Vagina (tissue), 2 donors: ENCODE measurements around the gene C1QTNF12. TPM values are rescaled to one million over a fixed set of nuclear protein-coding genes. Genes with fewer than 3 reads are reported as not detected.
A peak's percentile ranks its signal among the peaks of the same experiment; 100 is the strongest.

Experiments used
- DNase-seq, 2 donors: peaks; one replicate each; pipeline ENCODE4 v3.0.0-alpha.2; 2017; ENCODE audit errors: extremely low spot score in 2 of 2
- H3K27ac ChIP-seq: fragments of 200-600 bp; sonication (generic); one replicate; pipeline ENCODE4 v1.5.1; 2019
- H3K27me3 ChIP-seq: fragments of 200-600 bp; sonication (generic); one replicate; pipeline ENCODE4 v1.5.1; 2019
- H3K36me3 ChIP-seq, 2 donors: fragments of 200-600 bp; sonication (generic); one replicate each; pipeline ENCODE4 v1.5.1; 2017 to 2019
- H3K4me1 ChIP-seq: fragments of 200-600 bp; sonication (generic); one replicate; pipeline ENCODE4 v1.5.1; 2019
- H3K4me3 ChIP-seq, 2 donors: fragments of 200-600 bp; sonication (generic); 1 replicate in 1 of 2; 2 replicates in 1 of 2; pipeline ENCODE4 v1.5.1; 2016 to 2019
- H3K9me3 ChIP-seq: fragments of 200-600 bp; sonication (generic); one replicate; pipeline ENCODE4 v1.5.1; 2019
- POLR2A ChIP-seq, 2 donors: fragments of 450-650 bp; IDR thresholded peaks; one replicate each; pipeline ENCODE4 v1.6.1; 2017; ENCODE audit warnings: antibody characterized with exemption in 2 of 2, mild to moderate bottlenecking in 2 of 2, moderate library complexity in 2 of 2
- POLR2AphosphoS5 ChIP-seq, 2 donors: sonication (generic); formaldehyde crosslinking; IDR thresholded peaks; one replicate each; pipeline ENCODE4 v1.9.0; 2017; ENCODE audit warnings: antibody characterized with exemption in 2 of 2, mild to moderate bottlenecking in 2 of 2, low read depth in 1 of 2; ENCODE audit not compliant: insufficient read depth in 1 of 2
- intact Hi-C: fragments of 100-400 bp; cut with DNase I; formaldehyde crosslinking; loops from one replicate; pipeline ENCODE4 v1.15.1; 2023
- total RNA-seq: library from RNA; depleted of rRNA; stranded (reverse); fragments of >200 nt; gene quantifications from one replicate; pipeline ENCODE4 v1.2.3, GENCODE V29; 2016
- TF ChIP-seq, protein P1 (sequence below), 3 experiments: fragments of 450-650 bp in 2 of 3; fragments of 200-600 bp in 1 of 3; sonication (generic) in 1 of 3; IDR thresholded peaks; one replicate each; pipeline ENCODE4 v1.5.1; 2017 to 2019; ENCODE audit warnings: antibody characterized with exemption in 3 of 3, mild to moderate bottlenecking in 2 of 3, moderate library complexity in 2 of 3

C1QTNF12 gene
- total RNA-seq, 1 donor from 2014 or later = not detected

DNA sequence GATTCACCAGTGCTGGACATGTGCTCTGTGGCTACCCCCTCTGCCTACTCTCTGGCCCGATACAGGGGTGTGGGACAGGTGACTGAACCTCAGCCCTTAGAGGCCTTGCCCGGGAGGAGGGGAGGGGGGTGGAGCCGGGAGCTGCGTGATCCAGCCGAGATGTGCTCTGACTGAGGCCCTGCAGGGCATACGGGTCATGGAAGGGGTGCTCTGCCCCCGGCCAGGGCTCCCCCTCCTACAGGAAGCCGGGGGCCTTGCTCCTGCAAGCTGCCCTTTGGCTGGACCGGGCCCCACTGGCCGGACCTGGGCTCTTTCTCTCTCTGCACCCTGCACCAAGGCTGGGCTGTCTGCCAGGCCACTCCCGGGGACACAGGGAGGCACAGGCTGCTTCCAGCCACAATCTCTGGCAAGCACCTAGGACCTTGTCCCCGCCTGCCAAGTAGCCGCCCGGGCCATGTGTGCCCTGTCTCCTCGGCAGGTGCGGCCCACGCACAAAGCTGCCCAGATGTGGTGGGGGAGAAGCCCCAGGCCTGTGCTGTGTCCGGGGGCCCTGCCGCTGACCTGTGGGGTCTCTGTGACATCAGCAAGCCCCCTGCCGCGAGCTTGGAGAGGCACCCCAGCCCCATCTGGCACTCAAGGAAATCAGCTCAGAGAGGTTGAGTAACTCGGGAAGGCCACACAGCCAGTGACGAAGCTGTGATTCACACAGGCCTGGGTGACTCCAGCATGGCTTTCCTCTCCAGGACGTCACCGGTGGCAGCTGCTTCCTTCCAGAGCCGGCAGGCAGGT lies 35.2 kb upstream of the C1QTNF12 start:
- intact Hi-C loops = no loop called here
- peak overlapping the region; percentile 61 for H3K27ac ChIP-seq
- no peak overlapping the region for H3K4me3 ChIP-seq
- no peaks in the 10 kb centered on the region for H3K36me3 ChIP-seq
- H3K9me3 ChIP-seq = no peaks in the 10 kb centered on the region
- H3K4me1 ChIP-seq = peaks cover 5% of the 10 kb centered on the region
- no peak for DNase-seq
- no peaks in the 10 kb centered on the region for H3K27me3 ChIP-seq
- TF ChIP-seq, protein P1, sequence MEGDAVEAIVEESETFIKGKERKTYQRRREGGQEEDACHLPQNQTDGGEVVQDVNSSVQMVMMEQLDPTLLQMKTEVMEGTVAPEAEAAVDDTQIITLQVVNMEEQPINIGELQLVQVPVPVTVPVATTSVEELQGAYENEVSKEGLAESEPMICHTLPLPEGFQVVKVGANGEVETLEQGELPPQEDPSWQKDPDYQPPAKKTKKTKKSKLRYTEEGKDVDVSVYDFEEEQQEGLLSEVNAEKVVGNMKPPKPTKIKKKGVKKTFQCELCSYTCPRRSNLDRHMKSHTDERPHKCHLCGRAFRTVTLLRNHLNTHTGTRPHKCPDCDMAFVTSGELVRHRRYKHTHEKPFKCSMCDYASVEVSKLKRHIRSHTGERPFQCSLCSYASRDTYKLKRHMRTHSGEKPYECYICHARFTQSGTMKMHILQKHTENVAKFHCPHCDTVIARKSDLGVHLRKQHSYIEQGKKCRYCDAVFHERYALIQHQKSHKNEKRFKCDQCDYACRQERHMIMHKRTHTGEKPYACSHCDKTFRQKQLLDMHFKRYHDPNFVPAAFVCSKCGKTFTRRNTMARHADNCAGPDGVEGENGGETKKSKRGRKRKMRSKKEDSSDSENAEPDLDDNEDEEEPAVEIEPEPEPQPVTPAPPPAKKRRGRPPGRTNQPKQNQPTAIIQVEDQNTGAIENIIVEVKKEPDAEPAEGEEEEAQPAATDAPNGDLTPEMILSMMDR (IDR thresholded peaks at IDR 0.05) = no peak
- peak in 1 of 2 donors; percentile 35 for TF ChIP-seq POLR2AphosphoS5 (IDR thresholded peaks at IDR 0.05; ENCODE audit: insufficient read depth in 1 of 2, low read depth in 1 of 2)
- TF ChIP-seq POLR2A (IDR thresholded peaks at IDR 0.05) = no peak

DNA sequence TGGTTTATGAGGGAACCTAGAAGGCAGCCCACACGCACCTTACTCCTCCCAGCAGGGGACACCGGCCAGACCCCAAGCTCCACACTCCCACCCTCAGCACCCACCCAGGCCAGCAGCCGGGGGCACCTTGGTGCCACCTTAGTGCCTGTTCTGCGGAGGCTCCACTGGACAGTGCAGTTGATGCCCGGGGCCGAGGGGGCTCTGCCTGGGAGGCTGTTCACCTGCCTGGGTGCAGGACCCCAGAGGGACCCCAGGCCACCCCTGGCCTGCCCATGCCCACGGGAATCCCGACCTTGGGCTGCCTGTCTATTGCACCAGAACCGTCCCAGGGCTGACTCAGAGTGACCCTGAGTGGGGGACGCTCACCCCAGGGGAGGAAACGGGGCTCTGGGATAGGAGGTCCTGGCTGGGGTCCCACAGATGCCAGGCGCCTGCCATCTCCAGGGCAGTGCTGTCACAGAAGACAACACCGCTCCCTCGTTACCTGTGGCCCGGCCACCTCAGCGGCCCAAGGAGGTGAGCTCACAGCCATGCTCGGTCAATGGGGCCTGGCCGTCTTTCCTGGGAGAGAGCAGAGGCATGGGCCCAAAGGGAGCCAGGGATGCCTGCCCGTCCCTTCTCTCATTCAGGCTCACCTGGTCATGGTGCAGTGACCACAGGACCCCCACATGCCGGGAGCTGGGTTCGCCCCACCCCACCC lies 34.4 kb upstream of the C1QTNF12 start:
- H3K36me3 ChIP-seq = no peaks in the 10 kb centered on the region
- H3K4me3 ChIP-seq = no peak overlapping the region
- no peaks in the 10 kb centered on the region for H3K27me3 ChIP-seq
- no peak overlapping the region for H3K27ac ChIP-seq
- H3K9me3 ChIP-seq = no peaks in the 10 kb centered on the region
- intact Hi-C loops = no loop called here
- TF ChIP-seq, protein P1 (IDR thresholded peaks at IDR 0.05) = no peak
- no peak for TF ChIP-seq POLR2A (IDR thresholded peaks at IDR 0.05)
- TF ChIP-seq POLR2AphosphoS5 (IDR thresholded peaks at IDR 0.05; ENCODE audit: insufficient read depth in 1 of 2, low read depth in 1 of 2) = no peak
- DNase-seq = no peak
- H3K4me1 ChIP-seq = peaks cover 5% of the 10 kb centered on the region

DNA sequence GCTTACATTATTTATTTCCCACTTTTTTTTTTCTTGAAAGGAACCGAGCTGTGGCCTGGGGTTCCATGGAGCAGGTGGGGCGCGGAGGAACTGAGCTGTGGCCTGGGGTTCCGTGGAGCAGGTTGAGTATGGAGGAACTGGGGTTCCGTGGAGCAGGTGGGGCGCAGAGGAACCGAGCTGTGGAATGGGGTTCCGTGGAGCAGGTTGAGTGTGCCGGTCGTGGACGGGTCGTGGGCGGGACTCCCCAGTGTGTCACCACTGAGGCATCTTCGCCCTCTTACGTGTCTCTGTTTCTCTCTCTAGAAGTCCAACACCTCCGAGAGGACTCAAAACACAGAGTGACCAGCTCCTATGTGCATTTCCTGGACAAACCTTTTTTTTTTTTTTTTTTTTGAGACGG lies 32.5 kb upstream of the C1QTNF12 start:
- H3K27ac ChIP-seq = no peak overlapping the region

DNA sequence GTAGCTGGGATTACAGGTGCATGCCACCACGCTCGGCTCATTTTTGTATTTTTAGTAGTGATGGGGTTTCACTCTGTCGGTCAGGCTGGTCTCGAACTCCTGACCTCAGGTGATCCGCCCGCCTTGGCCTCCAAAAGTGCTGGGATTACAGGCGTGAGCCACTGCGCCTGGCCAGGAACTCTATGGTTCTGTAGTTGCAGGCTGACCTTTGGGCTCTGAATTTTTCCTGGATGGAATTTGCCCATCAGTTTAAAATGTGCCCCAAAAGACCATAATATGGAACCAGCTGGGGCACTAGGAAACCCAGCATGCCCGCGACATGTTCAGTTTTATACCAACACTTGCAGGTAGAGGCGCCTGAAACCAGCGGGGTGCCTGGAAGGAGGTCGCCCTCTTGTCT lies 32.1 kb upstream of the C1QTNF12 start:
- no peaks in the 10 kb centered on the region for H3K27me3 ChIP-seq
- no peak for DNase-seq
- peaks cover 21% of the 10 kb centered on the region for H3K4me1 ChIP-seq
- no peaks in the 10 kb centered on the region for H3K9me3 ChIP-seq
- intact Hi-C loops = no loop called here
- no peak for TF ChIP-seq POLR2A (IDR thresholded peaks at IDR 0.05)
- TF ChIP-seq, protein P1 (IDR thresholded peaks at IDR 0.05) = no peak
- no peak for TF ChIP-seq POLR2AphosphoS5 (IDR thresholded peaks at IDR 0.05; ENCODE audit: insufficient read depth in 1 of 2, low read depth in 1 of 2)
- no peak overlapping the region for H3K27ac ChIP-seq
- H3K4me3 ChIP-seq = no peak overlapping the region
- H3K36me3 ChIP-seq = no peaks in the 10 kb centered on the region

More for the DNA sequence above, 32.5 kb upstream of the C1QTNF12 start:
- Histone ChIP-seq H3K36me3 (no peaks in the 10 kb centered on the region), H3K4me1 (peaks cover 21% of the 10 kb centered on the region), H3K27me3 (no peaks in the 10 kb centered on the region), H3K4me3 (no peak overlapping the region), H3K9me3 (no peaks in the 10 kb centered on the region)
- TF ChIP-seq POLR2AphosphoS5 (IDR thresholded peaks at IDR 0.05; ENCODE audit: insufficient read depth in 1 of 2, low read depth in 1 of 2) = no peak
- no peak for TF ChIP-seq POLR2A (IDR thresholded peaks at IDR 0.05)
- TF ChIP-seq, protein P1 (IDR thresholded peaks at IDR 0.05) = no peak
- DNase-seq = no peak
- intact Hi-C loops = no loop called here

DNA sequence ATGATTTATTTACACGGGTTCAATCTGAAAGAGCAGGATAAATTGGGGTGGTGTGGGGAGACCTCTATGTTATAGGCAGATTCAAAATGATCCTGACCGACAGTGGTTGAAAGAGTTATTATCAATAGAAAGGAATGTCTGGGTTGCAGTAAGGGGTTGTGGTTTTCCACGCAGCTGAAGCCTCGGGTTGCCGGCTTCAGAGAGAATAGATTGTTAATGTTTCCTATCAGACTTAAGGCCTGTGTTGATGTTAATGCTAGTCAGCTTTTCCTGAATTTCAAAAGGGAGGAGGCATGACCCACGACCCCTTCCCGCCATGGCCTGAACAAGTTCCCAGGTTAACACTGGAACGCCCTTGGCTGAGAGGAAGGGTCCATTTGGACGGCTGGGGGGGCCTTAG lies 29.3 kb upstream of the C1QTNF12 start:
- H3K27me3 ChIP-seq = no peaks in the 10 kb centered on the region
- intact Hi-C loops = no loop called here
- no peak for DNase-seq
- no peak overlapping the region for H3K27ac ChIP-seq
- peaks cover 38% of the 10 kb centered on the region for H3K4me1 ChIP-seq
- H3K36me3 ChIP-seq = no peaks in the 10 kb centered on the region
- H3K9me3 ChIP-seq = no peaks in the 10 kb centered on the region
- no peak overlapping the region for H3K4me3 ChIP-seq
- TF ChIP-seq POLR2AphosphoS5 (IDR thresholded peaks at IDR 0.05; ENCODE audit: insufficient read depth in 1 of 2, low read depth in 1 of 2) = no peak
- no peak for TF ChIP-seq POLR2A (IDR thresholded peaks at IDR 0.05)
- TF ChIP-seq, protein P1 (IDR thresholded peaks at IDR 0.05) = no peak
